SK-N-MC (cell line): Measurements from ENCODE around the gene PARK7.
A peak's percentile ranks its signal among the peaks of the same experiment; 100 is the strongest.

Experiments
- EZH2 ChIP-seq: fragments of 200-600 bp; sonication (generic); IDR thresholded peaks from one replicate; pipeline ENCODE4 v1.6.1; 2017; ENCODE audit warnings: antibody characterized with exemption
- FOXP2 ChIP-seq: optimal IDR thresholded peaks from 2 replicates; pipeline ENCODE3; 2011; ENCODE audit warnings: mild to moderate bottlenecking, moderate library complexity; ENCODE audit not compliant: insufficient read depth; ENCODE audit errors: extremely low read length, control extremely low read depth
- POLR2AphosphoS5 ChIP-seq: IDR thresholded peaks from 2 replicates; pipeline ENCODE4 v1.6.1; 2012; ENCODE audit warnings: mild to moderate bottlenecking, low read depth, low read length, borderline replicate concordance

- TF ChIP-seq EZH2 = no peak
- TF ChIP-seq POLR2AphosphoS5 = peak; percentile 50; the same call in 1 of the 2 replicates
- TF ChIP-seq FOXP2 = no peak
Measured at GRCh38 chr1:8017495-8018197, 56.1 kb downstream of the PARK7 start.
